ENCODE data around the gene GNB1L. TPM values are rescaled to one million over a fixed set of nuclear protein-coding genes. Genes with fewer than 3 reads are reported as not detected.

The GNB1L gene
- total and polyA plus RNA-seq, 4 donors = 4.5 to 9.3 (median 6.7) TPM

- Histone ChIP-seq H3K9ac (ENCODE audit: insufficient read depth in 1 of 2, low read length in 2 of 2) (no peak overlapping the region), H3K27me3 (ENCODE audit: control insufficient read depth in 3 of 3, insufficient read depth in 3 of 3, low read length in 2 of 3) (peaks cover 0 to 6% (median 0%) of the 10 kb centered on the region in 3 donors), H3K4me1 (ENCODE audit: control insufficient read depth in 5 of 5, insufficient read depth in 5 of 5, low read length in 5 of 5) (no peaks in the 10 kb centered on the region), H3K9me3 (ENCODE audit: control insufficient read depth in 4 of 4, insufficient read depth in 3 of 4, low read length in 3 of 4) (peaks cover 0 to 2% (median 0%) of the 10 kb centered on the region in 4 donors), H3K27ac (ENCODE audit: low read depth in 1 of 2, low read length in 1 of 2) (no peak overlapping the region), H3K4me3 (no peak overlapping the region), H3K36me3 (ENCODE audit: control insufficient read depth in 4 of 4, insufficient read depth in 4 of 4, low read length in 4 of 4) (no peaks in the 10 kb centered on the region)
- 93 to 95% methylated on average over 8 of the region's 8 CpGs for WGBS, 2 donors
- DNase-seq (no peak), ATAC-seq (ENCODE audit: insufficient read depth, low FRiP score) (no peak)
- TF ChIP-seq CTCF (IDR thresholded peaks at IDR 0.05; ENCODE audit: control extremely low read depth, extremely low read depth) = no peak
Observed at GRCh38 chr22:19774628-19775027, 80.0 kb downstream of the GNB1L start.

- Histone ChIP-seq H3K4me3 (no peak overlapping the region), H3K27ac (ENCODE audit: low read depth in 1 of 2, low read length in 1 of 2) (no peak overlapping the region), H3K9ac (ENCODE audit: insufficient read depth in 1 of 2, low read length in 2 of 2) (no peak overlapping the region), H3K9me3 (ENCODE audit: control insufficient read depth in 4 of 4, insufficient read depth in 3 of 4, low read length in 3 of 4) (peaks cover 0 to 2% (median 0%) of the 10 kb centered on the region in 4 donors), H3K27me3 (ENCODE audit: control insufficient read depth in 3 of 3, insufficient read depth in 3 of 3, low read length in 2 of 3) (peaks cover 0 to 15% (median 7%) of the 10 kb centered on the region in 3 donors), H3K36me3 (ENCODE audit: control insufficient read depth in 4 of 4, insufficient read depth in 4 of 4, low read length in 4 of 4) (no peaks in the 10 kb centered on the region), H3K4me1 (ENCODE audit: control insufficient read depth in 5 of 5, insufficient read depth in 5 of 5, low read length in 5 of 5) (no peaks in the 10 kb centered on the region)
- ATAC-seq (ENCODE audit: insufficient read depth, low FRiP score) (no peak), DNase-seq (no peak)
- TF ChIP-seq CTCF (IDR thresholded peaks at IDR 0.05; ENCODE audit: control extremely low read depth, extremely low read depth) = no peak
- WGBS, 2 donors = 80 to 83% methylated on average over 9 of the region's 9 CpGs
Observed at GRCh38 chr22:19773470-19774040, 81.1 kb downstream of the GNB1L start.

- TF ChIP-seq CTCF (IDR thresholded peaks at IDR 0.05; ENCODE audit: control extremely low read depth, extremely low read depth) = no peak
- ATAC-seq (ENCODE audit: insufficient read depth, low FRiP score) (no peak), DNase-seq (peak in 1 of 3 donors; percentile 17)
- 29 to 52% methylated on average over 25 of the region's 25 CpGs for WGBS, 2 donors
- peaks cover 0 to 4% (median 0%) of the 10 kb centered on the region in 5 donors for H3K4me1 ChIP-seq (ENCODE audit: control insufficient read depth in 5 of 5, insufficient read depth in 5 of 5, low read length in 5 of 5)
- H3K9me3 ChIP-seq (ENCODE audit: control insufficient read depth in 4 of 4, insufficient read depth in 3 of 4, low read length in 3 of 4) = peaks cover 0 to 4% (median 0%) of the 10 kb centered on the region in 4 donors
- H3K4me3 ChIP-seq = no peak overlapping the region
- no peak overlapping the region for H3K9ac ChIP-seq (ENCODE audit: insufficient read depth in 1 of 2, low read length in 2 of 2)
- peaks cover 0 to 22% (median 14%) of the 10 kb centered on the region in 3 donors for H3K27me3 ChIP-seq (ENCODE audit: control insufficient read depth in 3 of 3, insufficient read depth in 3 of 3, low read length in 2 of 3)
- H3K36me3 ChIP-seq (ENCODE audit: control insufficient read depth in 4 of 4, insufficient read depth in 4 of 4, low read length in 4 of 4) = no peaks in the 10 kb centered on the region
- H3K27ac ChIP-seq (ENCODE audit: low read depth in 1 of 2, low read length in 1 of 2) = no peak overlapping the region
Observed at GRCh38 chr22:19772673-19773469, 81.8 kb downstream of the GNB1L start.
